HEK293T (cell line): ENCODE measurements around the gene HSD17B1.

ENCODE experiments used
- ELF4 ChIP-seq: fragments of 450-650 bp; IDR thresholded peaks from 2 replicates; pipeline ENCODE4 v1.6.1; 2017; ENCODE audit warnings: antibody characterized with exemption
- FOXA1 ChIP-seq: fragments of 450-650 bp; IDR thresholded peaks from 2 replicates; pipeline ENCODE4 v1.6.1; 2016; ENCODE audit warnings: mild to moderate bottlenecking
- SP1 ChIP-seq: fragments of 450-650 bp; IDR thresholded peaks from 2 replicates; pipeline ENCODE4 v1.6.1; 2017
- SUZ12 ChIP-seq: fragments of 450-650 bp; IDR thresholded peaks from 2 replicates; pipeline ENCODE4 v1.6.1; 2016; ENCODE audit warnings: mild to moderate bottlenecking

- TF ChIP-seq FOXA1 = no peak
- no peak for TF ChIP-seq ELF4
- no peak for TF ChIP-seq SUZ12
- no peak for TF ChIP-seq SP1
Observed at GRCh38 chr17:42538482-42538881, 14.2 kb upstream of the HSD17B1 start.
